ENCODE results near the gene IWS1. TPM values are rescaled to one million over a fixed set of nuclear protein-coding genes. Genes with fewer than 3 reads are reported as not detected.

Gene IWS1
- total RNA-seq, 1 donor from 2014 or later, result 39.8 TPM

DNA sequence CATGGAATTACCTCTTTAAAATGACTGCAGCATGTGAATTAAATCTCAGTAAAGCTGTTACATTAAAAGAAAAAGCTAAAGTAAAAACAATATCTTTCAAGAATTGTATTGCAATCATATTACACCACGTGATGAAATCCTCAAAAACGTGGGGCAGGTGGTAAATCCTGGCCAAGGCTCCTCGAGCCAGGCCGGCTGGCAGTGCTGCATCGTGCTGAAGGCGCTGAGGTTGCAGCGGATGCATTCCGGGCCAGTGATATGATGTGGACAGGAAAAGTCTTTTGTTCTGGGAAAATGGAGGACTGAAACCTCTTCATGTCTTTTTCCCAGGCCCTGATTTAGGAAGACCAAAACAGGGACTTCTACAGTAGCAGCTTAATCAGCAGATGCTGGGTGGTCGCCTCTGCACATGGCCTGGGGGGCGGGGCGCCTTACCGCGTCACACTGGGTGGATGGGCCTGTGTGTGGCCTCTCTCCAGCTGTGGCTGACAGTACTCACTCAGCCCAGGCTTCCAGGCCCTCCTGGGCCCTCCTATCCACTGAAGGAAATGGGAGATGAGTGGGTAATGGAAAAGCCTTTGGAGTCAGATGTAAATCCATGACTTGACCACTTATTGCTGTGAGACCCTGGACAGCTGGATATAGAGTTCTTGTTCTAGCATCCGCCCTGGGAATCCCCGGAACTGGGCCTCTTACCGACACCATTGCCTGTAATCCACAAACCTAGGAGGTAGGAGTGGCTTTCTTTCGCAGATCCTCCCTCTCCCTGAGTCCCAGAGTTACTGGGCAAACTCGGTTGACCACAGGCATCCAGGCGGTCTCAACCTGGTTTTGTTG lies 62.9 kb downstream of the IWS1 start:
- Mint-ChIP-seq H3K27me3 (ENCODE audit: unreplicated experiment) (no peaks in the 10 kb centered on the region), H3K4me3 (ENCODE audit: unreplicated experiment) (no peak overlapping the region), H3K4me1 (ENCODE audit: unreplicated experiment) (no peaks in the 10 kb centered on the region), H3K9me3 (ENCODE audit: unreplicated experiment) (no peaks in the 10 kb centered on the region), H3K27ac (ENCODE audit: unreplicated experiment) (no peak overlapping the region), H3K36me3 (ENCODE audit: unreplicated experiment) (peaks cover 2% of the 10 kb centered on the region)
- TF ChIP-seq, protein P1, sequence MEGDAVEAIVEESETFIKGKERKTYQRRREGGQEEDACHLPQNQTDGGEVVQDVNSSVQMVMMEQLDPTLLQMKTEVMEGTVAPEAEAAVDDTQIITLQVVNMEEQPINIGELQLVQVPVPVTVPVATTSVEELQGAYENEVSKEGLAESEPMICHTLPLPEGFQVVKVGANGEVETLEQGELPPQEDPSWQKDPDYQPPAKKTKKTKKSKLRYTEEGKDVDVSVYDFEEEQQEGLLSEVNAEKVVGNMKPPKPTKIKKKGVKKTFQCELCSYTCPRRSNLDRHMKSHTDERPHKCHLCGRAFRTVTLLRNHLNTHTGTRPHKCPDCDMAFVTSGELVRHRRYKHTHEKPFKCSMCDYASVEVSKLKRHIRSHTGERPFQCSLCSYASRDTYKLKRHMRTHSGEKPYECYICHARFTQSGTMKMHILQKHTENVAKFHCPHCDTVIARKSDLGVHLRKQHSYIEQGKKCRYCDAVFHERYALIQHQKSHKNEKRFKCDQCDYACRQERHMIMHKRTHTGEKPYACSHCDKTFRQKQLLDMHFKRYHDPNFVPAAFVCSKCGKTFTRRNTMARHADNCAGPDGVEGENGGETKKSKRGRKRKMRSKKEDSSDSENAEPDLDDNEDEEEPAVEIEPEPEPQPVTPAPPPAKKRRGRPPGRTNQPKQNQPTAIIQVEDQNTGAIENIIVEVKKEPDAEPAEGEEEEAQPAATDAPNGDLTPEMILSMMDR (IDR thresholded peaks at IDR 0.05), result no peak
- DNase-seq (ENCODE audit: extremely low spot score, unreplicated experiment), result no peak

DNA sequence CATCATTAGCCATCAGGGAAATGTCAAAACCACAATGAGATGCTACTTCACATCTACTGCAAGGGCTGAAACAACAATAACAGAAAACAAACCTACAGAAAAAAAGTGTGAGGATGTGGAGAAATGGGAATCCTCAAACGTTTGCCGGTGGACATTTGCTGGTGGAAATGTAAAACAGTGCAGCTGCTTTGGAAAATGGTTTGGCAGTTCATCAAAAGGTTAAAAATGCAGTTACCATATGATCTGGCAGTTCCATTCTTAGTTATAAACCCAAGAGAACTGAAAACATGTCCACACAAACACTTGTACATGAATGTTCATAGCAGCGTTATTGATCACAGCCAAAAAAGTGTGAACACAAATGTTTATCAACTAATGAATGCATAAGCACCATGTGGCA lies 63.8 kb downstream of the IWS1 start:
- Mint-ChIP-seq H3K9me3 (ENCODE audit: unreplicated experiment) (no peaks in the 10 kb centered on the region), H3K27ac (ENCODE audit: unreplicated experiment) (no peak overlapping the region), H3K4me1 (ENCODE audit: unreplicated experiment) (no peaks in the 10 kb centered on the region), H3K36me3 (ENCODE audit: unreplicated experiment) (peaks cover 2% of the 10 kb centered on the region), H3K27me3 (ENCODE audit: unreplicated experiment) (no peaks in the 10 kb centered on the region), H3K4me3 (ENCODE audit: unreplicated experiment) (no peak overlapping the region)
- TF ChIP-seq, protein P1 (IDR thresholded peaks at IDR 0.05), result no peak
- no peak for DNase-seq (ENCODE audit: extremely low spot score, unreplicated experiment)

DNA sequence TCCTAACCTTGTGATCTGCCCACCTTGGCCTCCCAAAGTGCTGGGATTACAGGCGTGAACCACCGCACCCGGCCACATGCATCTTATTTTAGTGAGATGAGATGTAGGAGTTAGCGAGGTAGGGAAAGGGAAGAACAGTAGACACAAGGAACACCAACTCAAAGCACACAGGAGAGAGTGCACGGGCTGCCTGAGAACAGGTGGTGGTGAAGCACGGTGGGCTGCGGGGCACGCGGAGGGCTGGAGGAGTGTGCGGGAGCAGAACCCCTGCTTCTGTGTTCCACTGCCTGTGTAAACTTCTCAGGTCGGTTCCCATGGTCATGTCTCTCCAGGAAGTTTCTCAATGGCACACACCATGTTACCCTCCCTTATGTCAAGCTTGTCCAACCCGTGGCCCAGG lies 69.3 kb downstream of the IWS1 start:
- Mint-ChIP-seq H3K9me3 (ENCODE audit: unreplicated experiment) (no peaks in the 10 kb centered on the region), H3K4me1 (ENCODE audit: unreplicated experiment) (peaks cover 12% of the 10 kb centered on the region), H3K27ac (ENCODE audit: unreplicated experiment) (no peak overlapping the region), H3K4me3 (ENCODE audit: unreplicated experiment) (no peak overlapping the region), H3K36me3 (ENCODE audit: unreplicated experiment) (peaks cover 7% of the 10 kb centered on the region), H3K27me3 (ENCODE audit: unreplicated experiment) (no peaks in the 10 kb centered on the region)
- TF ChIP-seq, protein P1 (IDR thresholded peaks at IDR 0.05), result no peak
- no peak for DNase-seq (ENCODE audit: extremely low spot score, unreplicated experiment)

DNA sequence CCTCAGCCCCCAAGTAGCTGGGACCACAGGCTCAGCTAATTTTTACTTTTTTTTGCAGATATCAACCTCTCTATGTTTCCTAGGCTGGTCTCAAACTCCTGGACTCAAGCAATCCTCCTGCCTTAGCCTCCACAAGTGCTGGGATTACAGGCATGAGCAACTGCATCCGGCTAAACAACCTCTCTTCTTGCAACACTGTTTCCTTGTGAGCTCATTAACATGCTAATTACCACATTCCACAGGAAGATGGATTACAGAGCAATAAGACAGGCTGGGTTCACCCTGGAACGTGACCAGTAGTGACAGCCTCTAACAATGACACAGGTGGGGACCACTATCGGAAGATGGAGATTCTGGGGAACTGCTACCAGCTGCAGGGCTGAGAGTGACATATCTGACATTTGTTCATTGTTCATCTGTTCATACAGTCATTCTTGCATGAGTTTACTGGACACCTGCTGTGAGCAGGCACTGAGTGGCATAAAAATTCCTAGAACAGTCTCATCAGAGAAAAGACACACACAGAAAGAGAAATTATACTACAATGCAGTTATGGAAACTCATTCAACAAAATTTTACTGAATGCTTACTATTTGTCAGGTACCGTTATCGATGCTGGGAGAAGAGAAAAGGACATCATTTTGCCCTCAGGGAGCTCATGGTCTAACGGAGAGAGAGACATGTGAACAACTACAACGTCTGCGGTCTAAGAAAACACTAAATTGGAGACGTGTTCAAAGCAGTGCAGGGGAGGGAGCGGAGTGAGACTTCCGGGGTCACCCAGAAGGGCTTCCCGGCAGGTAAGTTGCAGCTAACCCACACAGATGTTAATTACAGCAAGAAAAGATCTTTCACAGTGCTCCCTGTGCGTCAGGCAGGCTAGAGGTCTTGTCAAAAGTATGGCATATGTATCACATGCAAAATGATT lies 70.5 kb downstream of the IWS1 start:
- no peaks in the 10 kb centered on the region for H3K27me3 Mint-ChIP-seq (ENCODE audit: unreplicated experiment)
- no peak overlapping the region for H3K27ac Mint-ChIP-seq (ENCODE audit: unreplicated experiment)
- H3K4me3 Mint-ChIP-seq (ENCODE audit: unreplicated experiment), result no peak overlapping the region
- peaks cover 5% of the 10 kb centered on the region for H3K36me3 Mint-ChIP-seq (ENCODE audit: unreplicated experiment)
- peak; percentile 36 for DNase-seq (ENCODE audit: extremely low spot score, unreplicated experiment)
- H3K9me3 Mint-ChIP-seq (ENCODE audit: unreplicated experiment), result no peaks in the 10 kb centered on the region
- TF ChIP-seq, protein P1 (IDR thresholded peaks at IDR 0.05), result no peak
- H3K4me1 Mint-ChIP-seq (ENCODE audit: unreplicated experiment), result peaks cover 12% of the 10 kb centered on the region

Measured in osteocyte (in vitro differentiated cells).